Smooth muscle cell (in vitro differentiated cells): ENCODE data around the gene GCSAM. TPM values are rescaled to one million over a fixed set of nuclear protein-coding genes. Genes with fewer than 3 reads are reported as not detected.

Experiments
- DNase-seq: peaks from one replicate; lab custom pipeline; 2025; ENCODE audit not compliant: unreplicated experiment; lab: John Stamatoyannopoulos, UW
- H2AFZ ChIP-seq: fragments of 200-600 bp; sonication (generic); 2 replicates; pipeline ENCODE4 v1.6.0; 2016; ENCODE audit warnings: antibody characterized with exemption, low read depth, mild to moderate bottlenecking
- H3F3A ChIP-seq: fragments of 200-600 bp; sonication (generic); 2 replicates; pipeline ENCODE4 v1.6.0; 2017; ENCODE audit warnings: antibody characterized with exemption, low read depth
- H3K27ac ChIP-seq: fragments of 200-600 bp; sonication (generic); 2 replicates; pipeline ENCODE4 v1.5.1; 2016; ENCODE audit warnings: low read depth, mild to moderate bottlenecking
- H3K27me3 ChIP-seq: fragments of 200-600 bp; sonication (generic); 2 replicates; pipeline ENCODE4 v1.6.1; 2016; ENCODE audit warnings: low read depth, mild to moderate bottlenecking
- H3K36me3 ChIP-seq: fragments of 200-600 bp; sonication (generic); 2 replicates; pipeline ENCODE4 v1.5.1; 2016; ENCODE audit warnings: low read depth
- H3K4me1 ChIP-seq: fragments of 200-600 bp; sonication (generic); 2 replicates; pipeline ENCODE4 v1.5.1; 2016; ENCODE audit warnings: low read depth
- H3K4me2 ChIP-seq: fragments of 200-600 bp; sonication (generic); 2 replicates; pipeline ENCODE4 v1.6.0; 2016; ENCODE audit warnings: mild to moderate bottlenecking
- H3K4me3 ChIP-seq: fragments of 200-600 bp; sonication (generic); 2 replicates; pipeline ENCODE4 v1.5.1; 2016; ENCODE audit warnings: mild to moderate bottlenecking
- H3K79me2 ChIP-seq: fragments of 200-600 bp; sonication (generic); 2 replicates; pipeline ENCODE4 v1.6.0; 2016; ENCODE audit warnings: low read depth, mild to moderate bottlenecking
- H3K9ac ChIP-seq: fragments of 200-600 bp; sonication (generic); 2 replicates; pipeline ENCODE4 v1.6.0; 2016; ENCODE audit warnings: low read depth
- H3K9me3 ChIP-seq: fragments of 200-600 bp; sonication (generic); replicated peaks from 2 replicates; pipeline ENCODE4 v1.5.1; 2016; ENCODE audit warnings: low read depth
- H4K20me1 ChIP-seq: fragments of 200-600 bp; sonication (generic); 2 replicates; pipeline ENCODE4 v1.6.0; 2016; ENCODE audit warnings: low read depth
- CTCF ChIP-seq: fragments of 200-600 bp; sonication (generic); IDR thresholded peaks from 2 replicates; pipeline ENCODE4 v1.5.1; 2017; ENCODE audit warnings: borderline replicate concordance, mild to moderate bottlenecking, antibody characterized with exemption; ENCODE audit not compliant: insufficient read depth, poor library complexity, severe bottlenecking
- WGBS: methylation state at CpG from one replicate; pipeline ENCODE4 v1.1.7; 2016; ENCODE audit warnings: low lambda C conversion rate; 5-methylcytosine and 5-hydroxymethylcytosine counted together
- polyA plus RNA-seq: library from polyadenylated mRNA; unstranded; fragments of >200 nt; fragmentation: Nextera tagmentation; extraction: Ambion mirVana; gene quantifications from 2 replicates; pipeline ENCODE4 v1.2.1, GENCODE V29; 2016
- total RNA-seq: library from RNA; depleted of rRNA; stranded (reverse); fragments of >200 nt; gene quantifications from 2 replicates; pipeline ENCODE4 v1.2.3, GENCODE V29; 2014

Gene GCSAM
- total and polyA plus RNA-seq, 2 experiments from 2014 or later = 0.67 TPM; not detected in 1

DNA sequence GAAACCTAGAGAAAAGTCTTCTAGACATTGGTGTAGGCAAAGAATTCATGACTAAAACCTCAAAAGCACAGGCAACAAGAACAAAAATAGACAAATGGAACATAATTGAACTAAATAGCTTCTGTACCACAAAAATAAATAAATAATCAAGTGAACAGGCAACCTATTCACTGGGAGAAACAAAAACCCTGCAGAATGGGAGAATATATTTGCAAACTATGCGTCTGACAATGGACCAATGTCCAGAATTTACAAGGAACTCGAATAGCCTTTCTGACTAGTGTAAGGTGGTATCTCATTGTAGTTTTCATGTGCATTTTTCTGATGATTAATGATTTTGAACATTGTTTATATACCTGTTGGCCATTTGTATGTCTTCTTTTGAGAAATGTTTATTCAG lies 37.0 kb upstream of the GCSAM start:
- Histone ChIP-seq H2AFZ (no peak overlapping the region), H3K27me3 (no peaks in the 10 kb centered on the region), H3K4me1 (no peaks in the 10 kb centered on the region), H3K9me3 (no peaks in the 10 kb centered on the region), H3K4me2 (no peak overlapping the region), H4K20me1 (no peaks in the 10 kb centered on the region), H3K79me2 (no peaks in the 10 kb centered on the region), H3K9ac (no peak overlapping the region), H3F3A (no peaks in the 10 kb centered on the region), H3K4me3 (no peak overlapping the region), H3K36me3 (no peaks in the 10 kb centered on the region), H3K27ac (no peak overlapping the region)
- no peak for DNase-seq
- no peak for TF ChIP-seq CTCF
- WGBS = 96% methylated on average over 2 of the region's 2 CpGs

GRCh38 chr3:112167758-112168157 lies 34.7 kb upstream of the GCSAM start:
- Histone ChIP-seq H3K79me2 (no peaks in the 10 kb centered on the region), H3K4me2 (no peak overlapping the region), H3K9me3 (no peaks in the 10 kb centered on the region), H3K36me3 (no peaks in the 10 kb centered on the region), H3K4me3 (no peak overlapping the region), H3K9ac (no peak overlapping the region), H4K20me1 (no peaks in the 10 kb centered on the region), H3K4me1 (no peaks in the 10 kb centered on the region), H3F3A (no peaks in the 10 kb centered on the region), H3K27me3 (no peaks in the 10 kb centered on the region), H2AFZ (no peak overlapping the region), H3K27ac (no peak overlapping the region)
- DNase-seq = no peak
- WGBS = 100% methylated on average over 2 of the region's 2 CpGs
- TF ChIP-seq CTCF = no peak

- Histone ChIP-seq H3K27ac (no peak overlapping the region), H3F3A (no peaks in the 10 kb centered on the region), H3K4me1 (no peaks in the 10 kb centered on the region), H3K9me3 (no peaks in the 10 kb centered on the region), H3K4me3 (no peak overlapping the region), H3K79me2 (no peaks in the 10 kb centered on the region), H3K4me2 (no peak overlapping the region), H4K20me1 (no peaks in the 10 kb centered on the region), H3K27me3 (no peaks in the 10 kb centered on the region), H2AFZ (no peak overlapping the region), H3K36me3 (no peaks in the 10 kb centered on the region), H3K9ac (no peak overlapping the region)
- WGBS = 100% methylated on average over 1 of the region's 1 CpG
- no peak for DNase-seq
- no peak for TF ChIP-seq CTCF
Measured at GRCh38 chr3:112149136-112149535, 16.1 kb upstream of the GCSAM start.

DNA sequence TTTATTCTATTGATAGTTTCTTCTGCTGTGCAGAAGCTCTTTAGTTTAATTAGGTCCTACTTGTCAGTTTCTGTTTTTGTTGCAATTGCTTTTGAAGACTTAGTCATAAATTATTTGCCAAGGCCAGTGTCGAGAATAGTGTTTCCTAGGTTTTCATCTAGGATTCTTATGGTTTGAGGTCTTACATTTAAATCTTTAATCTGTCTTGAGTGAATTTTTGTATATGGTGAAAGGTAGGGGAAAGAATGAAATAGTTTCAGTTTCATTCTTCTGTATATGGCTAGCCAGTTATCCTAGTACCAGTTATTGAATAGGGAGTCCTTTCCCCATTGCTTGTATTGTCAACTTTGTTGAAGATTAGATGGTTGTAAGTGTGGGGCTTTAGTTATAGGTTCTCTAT lies 10.6 kb upstream of the GCSAM start:
- H3K4me1 ChIP-seq = peaks cover 3% of the 10 kb centered on the region
- no peaks in the 10 kb centered on the region for H3K36me3 ChIP-seq
- 89% methylated on average over 1 of the region's 1 CpG for WGBS
- no peak overlapping the region for H3K4me2 ChIP-seq
- no peak overlapping the region for H3K9ac ChIP-seq
- H4K20me1 ChIP-seq = no peaks in the 10 kb centered on the region
- H3K27ac ChIP-seq = no peak overlapping the region
- H3K27me3 ChIP-seq = no peaks in the 10 kb centered on the region
- H2AFZ ChIP-seq = no peak overlapping the region
- H3K4me3 ChIP-seq = no peak overlapping the region
- no peak for TF ChIP-seq CTCF
- no peaks in the 10 kb centered on the region for H3K79me2 ChIP-seq
- no peaks in the 10 kb centered on the region for H3F3A ChIP-seq
- DNase-seq = no peak
- H3K9me3 ChIP-seq = no peaks in the 10 kb centered on the region
